PC-3 (cell line): Measurements from ENCODE around the gene LUM. TPM values are rescaled to one million over a fixed set of nuclear protein-coding genes. Genes with fewer than 3 reads are reported as not detected.

Experiments used
- ATAC-seq: fragments of 200-7000 bp; cut with Tn5 transposase; 2 replicates; pipeline ENCODE4 v1.9.1; 2020; ENCODE audit warnings: mild to moderate bottlenecking, moderate library complexity
- BruUV-seq: library from RNA; stranded (reverse); fragments of 400-500 nt; replicated peaks from 2 replicates; lab custom pipeline; 2021; lab: Mats Ljungman, UMichigan
- CTCF ChIA-PET: fragments of 300-600 bp; sonication (Branson Sonifier 250); formaldehyde crosslinking; loops from one replicate; lab custom pipeline; 2022; ENCODE audit warnings: antibody characterized with exemption; lab: Charles Lee
- POLR2A ChIA-PET: fragments of 300-600 bp; sonication (Branson Sonifier 250); formaldehyde crosslinking; loops from one replicate; lab custom pipeline; 2022; ENCODE audit warnings: antibody characterized with exemption; ENCODE audit not compliant: unreplicated experiment; lab: Charles Lee
- DNase-seq: peaks from one replicate; pipeline ENCODE4 v3.0.0-alpha.2; 2015
- H2AFZ ChIP-seq: fragments of 300-600 bp; sonication (generic); 2 replicates; pipeline ENCODE4 v1.6.0; 2016; ENCODE audit warnings: antibody characterized with exemption, low read length
- H3F3A ChIP-seq: fragments of 300-600 bp; sonication (generic); one replicate; pipeline ENCODE4 v1.6.0; 2017; ENCODE audit warnings: antibody characterized with exemption, low read length, control low read depth, mild to moderate bottlenecking; ENCODE audit not compliant: unreplicated experiment
- H3K27ac ChIP-seq: fragments of 300-600 bp; sonication (generic); 2 replicates; pipeline ENCODE4 v1.5.1; 2016; ENCODE audit warnings: mild to moderate bottlenecking, low read length
- H3K27me3 ChIP-seq: fragments of 300-600 bp; sonication (generic); 2 replicates; pipeline ENCODE4 v1.6.1; 2016; ENCODE audit warnings: low read length, mixed read lengths
- H3K36me3 ChIP-seq: fragments of 300-600 bp; sonication (generic); 2 replicates; pipeline ENCODE4 v1.6.1; 2016; ENCODE audit warnings: low read depth, mixed run types, low read length, mixed read lengths
- H3K4me1 ChIP-seq: fragments of 300-600 bp; sonication (generic); 2 replicates; pipeline ENCODE4 v1.5.1; 2016; ENCODE audit warnings: low read length; ENCODE audit not compliant: insufficient read depth
- H3K4me2 ChIP-seq: fragments of 300-600 bp; sonication (generic); 2 replicates; pipeline ENCODE4 v1.6.0; 2016; ENCODE audit warnings: low read length
- H3K4me3 ChIP-seq: fragments of 300-600 bp; sonication (generic); 2 replicates; pipeline ENCODE4 v1.5.1; 2016; ENCODE audit warnings: mild to moderate bottlenecking, low read length, mixed read lengths
- H3K79me2 ChIP-seq: fragments of 300-600 bp; sonication (generic); 2 replicates; pipeline ENCODE4 v1.6.1; 2017; ENCODE audit warnings: low read length, mixed read lengths
- H3K9ac ChIP-seq: fragments of 300-600 bp; sonication (generic); 2 replicates; pipeline ENCODE4 v1.6.0; 2016; ENCODE audit warnings: mild to moderate bottlenecking, low read length
- H3K9me2 ChIP-seq: fragments of 300-600 bp; sonication (generic); replicated peaks from 2 replicates; pipeline ENCODE4 v1.6.1; 2016; ENCODE audit warnings: mixed run types, low read length, mixed read lengths
- H3K9me3 ChIP-seq: fragments of 300-600 bp; sonication (generic); 2 replicates; pipeline ENCODE4 v1.6.1; 2016; ENCODE audit warnings: low read length, mixed read lengths
- H4K20me1 ChIP-seq: fragments of 300-600 bp; sonication (generic); 2 replicates; pipeline ENCODE4 v1.6.1; 2016; ENCODE audit warnings: low read length, mixed read lengths
- EZH2 ChIP-seq: fragments of 300-600 bp; sonication (generic); IDR thresholded peaks from one replicate; pipeline ENCODE4 v1.6.1; 2017; ENCODE audit warnings: antibody characterized with exemption, mild to moderate bottlenecking, low read length; ENCODE audit not compliant: unreplicated experiment
- EZH2phosphoT487 ChIP-seq: fragments of 300-600 bp; sonication (generic); IDR thresholded peaks from 2 replicates; pipeline ENCODE4 v1.6.1; 2018; ENCODE audit warnings: mild to moderate bottlenecking, antibody characterized with exemption, low read length, borderline replicate concordance
- intact Hi-C: fragments of 100-400 bp; cut with micrococcal nuclease; formaldehyde crosslinking; loops from 2 replicates; pipeline ENCODE4 v1.9.0; 2023
- total RNA-seq: library from RNA; depleted of rRNA; stranded (reverse); fragments of >200 nt; gene quantifications from 2 replicates; pipeline ENCODE4 v1.2.3, GENCODE V29; 2014
- TF ChIP-seq, protein P1 (sequence below): fragments of 300-600 bp; sonication (generic); conservative IDR thresholded peaks from 2 replicates; pipeline ENCODE4 v1.5.1; 2017; ENCODE audit warnings: antibody characterized with exemption, low read depth, mild to moderate bottlenecking, low read length

LUM gene
- total RNA-seq, 1 experiment from 2014 or later = 0.15 TPM

DNA sequence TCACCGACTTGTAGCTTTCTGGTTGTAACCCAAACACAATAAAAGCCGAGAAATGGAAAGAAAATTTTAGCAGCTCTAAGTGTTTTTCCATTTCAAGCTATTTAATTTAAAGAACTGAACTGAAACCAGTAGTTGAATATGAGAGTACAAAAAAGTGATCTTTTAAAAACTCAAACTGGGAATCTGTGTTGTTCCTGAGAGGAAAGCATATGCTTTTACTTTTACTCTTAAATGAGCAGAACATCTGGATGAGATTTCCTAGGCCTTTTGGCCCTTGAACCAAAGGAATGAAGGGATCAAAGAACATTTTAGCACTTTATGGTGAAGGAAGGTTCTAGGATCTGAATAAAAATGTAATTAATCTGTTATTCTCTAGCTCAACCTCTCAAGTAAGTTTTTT is 54.8 kb downstream of the LUM start:
- Histone ChIP-seq H3K79me2 (no peaks in the 10 kb centered on the region), H3K4me3 (no peak overlapping the region), H4K20me1 (no peaks in the 10 kb centered on the region), H3K9ac (no peak overlapping the region), H3K9me3 (no peaks in the 10 kb centered on the region), H3K27me3 (no peaks in the 10 kb centered on the region), H3K9me2 (no peaks in the 10 kb centered on the region), H3K36me3 (no peaks in the 10 kb centered on the region), H3K4me1 (no peaks in the 10 kb centered on the region), H3F3A (no peaks in the 10 kb centered on the region), H2AFZ (no peak overlapping the region), H3K4me2 (no peak overlapping the region), H3K27ac (no peak overlapping the region)
- no TSS peak for BruUV-seq
- TF ChIP-seq, protein P1, sequence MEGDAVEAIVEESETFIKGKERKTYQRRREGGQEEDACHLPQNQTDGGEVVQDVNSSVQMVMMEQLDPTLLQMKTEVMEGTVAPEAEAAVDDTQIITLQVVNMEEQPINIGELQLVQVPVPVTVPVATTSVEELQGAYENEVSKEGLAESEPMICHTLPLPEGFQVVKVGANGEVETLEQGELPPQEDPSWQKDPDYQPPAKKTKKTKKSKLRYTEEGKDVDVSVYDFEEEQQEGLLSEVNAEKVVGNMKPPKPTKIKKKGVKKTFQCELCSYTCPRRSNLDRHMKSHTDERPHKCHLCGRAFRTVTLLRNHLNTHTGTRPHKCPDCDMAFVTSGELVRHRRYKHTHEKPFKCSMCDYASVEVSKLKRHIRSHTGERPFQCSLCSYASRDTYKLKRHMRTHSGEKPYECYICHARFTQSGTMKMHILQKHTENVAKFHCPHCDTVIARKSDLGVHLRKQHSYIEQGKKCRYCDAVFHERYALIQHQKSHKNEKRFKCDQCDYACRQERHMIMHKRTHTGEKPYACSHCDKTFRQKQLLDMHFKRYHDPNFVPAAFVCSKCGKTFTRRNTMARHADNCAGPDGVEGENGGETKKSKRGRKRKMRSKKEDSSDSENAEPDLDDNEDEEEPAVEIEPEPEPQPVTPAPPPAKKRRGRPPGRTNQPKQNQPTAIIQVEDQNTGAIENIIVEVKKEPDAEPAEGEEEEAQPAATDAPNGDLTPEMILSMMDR = no peak
- TF ChIP-seq EZH2 (no peak), EZH2phosphoT487 (no peak)
- DNase-seq = no peak
- intact Hi-C loops = no loop called here
- ChIA-PET POLR2A (no interaction called here), CTCF (no interaction called here)
- no peak for ATAC-seq

DNA sequence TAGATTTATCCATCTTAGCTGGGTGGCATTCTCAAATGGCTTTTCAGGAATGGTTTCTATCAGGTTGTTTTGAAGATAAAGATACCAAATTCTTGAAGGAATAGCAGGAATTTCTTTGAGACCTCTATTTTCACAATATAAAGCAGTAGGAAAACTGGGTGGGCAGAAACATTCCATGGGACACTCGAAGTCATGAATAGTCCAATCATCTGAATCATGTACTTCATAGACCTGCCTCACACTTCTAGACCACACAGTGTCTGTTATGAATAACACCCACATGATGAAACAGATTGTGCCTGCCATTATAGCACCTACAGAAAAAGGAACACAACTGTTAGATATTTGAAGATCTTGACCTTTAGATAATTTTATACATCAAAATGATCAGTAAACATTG is 55.3 kb downstream of the LUM start:
- no peak overlapping the region for H3K4me2 ChIP-seq
- intact Hi-C loops = no loop called here
- ChIA-PET CTCF (no interaction called here), POLR2A (no interaction called here)
- TF ChIP-seq, protein P1 = no peak
- TF ChIP-seq EZH2phosphoT487 (no peak), EZH2 (no peak)
- H3K9me2 ChIP-seq = no peaks in the 10 kb centered on the region
- no TSS peak for BruUV-seq
- H3F3A ChIP-seq = no peaks in the 10 kb centered on the region
- H3K4me1 ChIP-seq = no peaks in the 10 kb centered on the region
- no peak overlapping the region for H3K9ac ChIP-seq
- H3K36me3 ChIP-seq = no peaks in the 10 kb centered on the region
- no peak overlapping the region for H3K4me3 ChIP-seq
- ATAC-seq (no peak), DNase-seq (no peak)
- no peaks in the 10 kb centered on the region for H3K9me3 ChIP-seq
- no peak overlapping the region for H2AFZ ChIP-seq
- H3K79me2 ChIP-seq = no peaks in the 10 kb centered on the region
- no peaks in the 10 kb centered on the region for H4K20me1 ChIP-seq
- no peaks in the 10 kb centered on the region for H3K27me3 ChIP-seq
- H3K27ac ChIP-seq = no peak overlapping the region

DNA sequence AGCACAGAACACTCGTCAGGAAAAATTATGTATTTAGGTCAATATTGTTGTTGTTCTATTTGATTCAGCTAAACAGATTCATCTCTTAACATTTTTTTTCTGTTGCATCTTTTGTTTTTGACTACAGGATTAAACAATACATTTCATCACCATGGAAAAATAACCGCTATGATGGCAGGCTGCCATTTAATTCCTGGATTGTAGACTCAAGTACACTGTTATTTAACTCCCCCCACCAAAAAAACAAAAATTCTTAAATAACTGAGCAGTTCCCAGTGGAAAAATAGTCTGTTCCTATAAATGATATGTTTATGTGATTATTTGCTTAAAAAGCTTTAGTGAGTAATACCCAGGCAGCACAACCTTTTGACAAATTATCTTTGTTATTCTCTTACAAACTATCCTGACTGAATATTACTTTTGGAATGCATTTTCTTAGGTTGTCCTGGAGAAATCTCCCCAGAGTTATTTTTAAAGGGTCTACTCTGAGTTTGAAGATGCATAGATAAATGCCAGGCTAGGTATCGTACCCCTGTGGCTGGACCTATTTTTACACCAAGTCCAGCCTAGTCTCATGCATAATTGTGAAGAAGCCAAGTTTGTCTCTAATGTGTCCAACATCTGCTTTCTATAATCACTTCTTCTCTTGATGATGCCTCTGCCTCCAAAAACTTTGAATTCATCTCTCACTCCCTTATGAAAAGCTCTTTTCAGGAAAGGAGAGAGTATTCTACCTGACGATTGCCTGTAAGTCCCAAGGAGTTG is 57.2 kb downstream of the LUM start:
- intact Hi-C loops = no loop called here
- Histone ChIP-seq H3K4me1 (no peaks in the 10 kb centered on the region), H3K36me3 (no peaks in the 10 kb centered on the region), H3K27ac (no peak overlapping the region), H4K20me1 (no peaks in the 10 kb centered on the region), H2AFZ (no peak overlapping the region), H3K4me2 (no peak overlapping the region), H3K79me2 (no peaks in the 10 kb centered on the region), H3K9ac (no peak overlapping the region), H3K9me2 (no peaks in the 10 kb centered on the region), H3K4me3 (no peak overlapping the region), H3K9me3 (no peaks in the 10 kb centered on the region), H3K27me3 (no peaks in the 10 kb centered on the region), H3F3A (no peaks in the 10 kb centered on the region)
- TF ChIP-seq EZH2phosphoT487 (no peak), EZH2 (no peak)
- TF ChIP-seq, protein P1 = no peak
- DNase-seq (peak; percentile 35), ATAC-seq (no peak)
- no TSS peak for BruUV-seq
- ChIA-PET CTCF (no interaction called here), POLR2A (no interaction called here)
